ENCODE results near the gene SEC22B.
"Not testable (repeated sequence)": the region's sequence is repeated elsewhere in the genome, so short reads cannot be mapped to it uniquely, and the experiment has no call there.

SEC22B gene

DNA sequence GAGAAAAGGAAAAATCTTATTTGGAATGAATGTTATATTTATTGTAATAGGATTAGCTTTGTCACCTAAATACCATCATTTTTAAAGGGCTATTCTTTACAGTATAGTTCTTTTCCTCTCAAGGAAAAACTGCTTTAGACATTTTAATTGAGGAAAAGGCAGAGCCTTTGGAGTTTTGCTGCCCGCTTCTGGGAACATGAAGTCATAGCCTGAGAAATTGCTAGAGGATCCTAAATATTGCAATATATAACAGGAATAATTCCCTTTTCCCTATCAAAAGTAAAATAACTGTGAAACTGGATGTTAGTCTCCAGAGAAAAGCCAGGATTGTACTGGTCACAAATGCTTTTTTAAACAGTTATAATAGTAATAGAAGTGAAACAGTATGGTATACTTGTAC lies 30.5 kb downstream of the SEC22B start:
- DNase-seq (ENCODE audit: low spot score) = not testable (repeated sequence)

DNA sequence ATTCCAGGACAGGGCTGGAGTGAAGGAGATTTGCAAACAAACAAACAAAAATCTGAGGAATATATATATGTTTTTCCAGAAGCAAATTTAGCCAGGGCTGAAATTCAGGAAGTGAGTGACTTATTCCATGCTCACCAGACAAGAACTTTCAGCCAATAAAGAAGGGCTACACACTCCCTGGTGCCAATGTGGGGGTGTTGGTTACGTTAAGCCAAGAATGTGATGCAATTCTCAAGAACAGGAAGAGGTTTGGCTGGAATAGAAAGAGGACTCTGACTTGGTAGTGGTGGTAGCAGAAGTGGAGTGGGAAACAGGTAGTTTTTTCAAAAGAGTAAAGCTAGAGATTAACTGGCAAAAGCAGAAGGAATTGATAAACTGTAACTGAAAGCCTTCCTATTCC lies 31.7 kb downstream of the SEC22B start:
- not testable (repeated sequence) for DNase-seq (ENCODE audit: low spot score)

DNA sequence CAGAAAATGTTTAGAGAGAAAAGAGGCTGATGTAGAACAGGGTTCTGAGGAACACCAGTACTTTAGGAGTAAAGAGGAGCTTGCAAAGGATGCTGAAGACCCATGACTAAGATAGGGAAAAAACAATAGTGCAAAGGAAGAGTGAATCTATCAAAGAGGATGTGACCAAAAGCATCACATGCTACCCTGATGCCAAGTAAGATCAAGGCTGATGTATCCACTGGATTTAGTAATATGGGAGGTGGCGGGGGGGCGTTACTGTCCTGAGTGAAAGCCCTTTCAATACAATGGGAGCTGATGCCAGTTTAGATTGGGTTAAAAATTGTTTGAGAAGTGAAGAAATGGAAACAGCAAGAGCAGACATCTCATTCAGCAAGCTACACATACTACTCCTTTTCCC lies 32.2 kb downstream of the SEC22B start:
- DNase-seq (ENCODE audit: low spot score) = peak; percentile 44

DNA sequence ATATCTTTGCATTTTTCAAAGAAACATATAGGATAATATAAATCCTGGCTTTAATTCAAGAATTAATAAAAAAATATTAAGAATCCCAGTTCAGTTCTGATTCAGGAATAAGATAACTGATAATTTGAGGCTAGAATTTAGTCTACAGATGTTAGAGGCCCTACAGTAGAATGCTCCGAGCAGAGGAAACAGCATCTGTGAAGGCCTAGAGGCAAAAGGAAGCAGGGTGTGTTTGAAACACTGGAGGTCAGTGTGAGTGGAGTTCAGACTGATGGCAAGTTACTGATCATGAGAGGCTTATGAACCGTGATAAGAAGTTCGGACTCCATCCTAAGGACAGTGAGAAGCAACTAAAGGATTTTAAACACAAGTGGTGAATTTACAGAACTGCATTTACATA lies 33.0 kb downstream of the SEC22B start:
- not testable (repeated sequence) for DNase-seq (ENCODE audit: low spot score)

DNA sequence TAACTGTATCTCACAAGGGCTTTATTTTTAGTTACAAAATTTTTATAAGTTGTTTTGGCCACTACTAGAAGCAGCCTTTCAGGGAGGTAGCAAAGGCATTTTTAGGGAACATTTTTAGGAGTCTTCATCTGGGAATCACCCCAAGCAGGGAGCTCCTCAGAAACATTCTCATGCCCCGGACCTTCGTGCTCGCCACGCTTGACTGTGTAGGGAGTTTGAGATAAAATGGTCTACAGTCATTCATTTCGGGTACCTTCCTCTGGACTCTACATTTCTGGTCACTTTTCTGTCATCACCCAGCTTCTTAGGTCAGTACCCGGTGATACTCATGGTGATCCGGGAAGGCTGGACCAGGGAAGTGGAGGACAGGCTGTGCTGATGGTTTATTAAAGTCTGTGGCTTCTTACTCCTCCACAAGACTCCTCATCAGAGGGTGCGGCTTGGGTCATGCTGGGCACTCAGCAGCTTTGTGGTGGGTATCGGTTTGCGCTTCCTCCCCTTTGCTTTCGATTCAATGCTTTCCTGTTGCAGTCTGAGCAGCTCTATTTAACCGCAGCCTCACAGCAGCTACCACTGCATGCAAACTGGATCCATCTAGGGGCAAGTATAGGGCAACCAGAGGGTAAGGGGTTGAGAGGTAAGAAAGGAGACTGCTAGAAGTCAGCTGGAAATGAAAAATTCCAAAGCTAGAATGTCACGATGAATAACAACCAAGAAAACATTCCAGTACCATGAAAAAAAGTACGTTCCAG lies 33.6 kb downstream of the SEC22B start:
- DNase-seq (ENCODE audit: low spot score) = peak; percentile 86

DNA sequence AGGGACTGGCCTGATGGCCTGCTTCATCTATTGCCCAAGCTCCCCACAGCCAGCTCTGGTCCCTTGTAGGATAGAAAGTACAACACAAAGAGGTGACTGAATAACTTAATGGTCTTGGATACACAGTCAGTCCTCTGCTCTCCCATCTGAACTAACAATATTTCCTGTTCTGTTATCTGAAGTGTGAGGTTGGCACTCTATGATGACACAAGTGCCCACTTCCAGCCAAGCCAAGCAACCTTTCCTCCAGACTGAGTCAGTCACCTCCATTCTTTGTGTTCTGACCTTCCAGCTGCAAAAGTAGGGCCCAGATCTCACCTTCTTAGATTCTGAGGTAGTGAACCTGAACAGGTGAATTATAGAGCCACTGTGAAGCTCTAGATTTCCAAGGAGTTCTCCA lies 34.5 kb downstream of the SEC22B start:
- DNase-seq (ENCODE audit: low spot score) = not testable (repeated sequence)

DNA sequence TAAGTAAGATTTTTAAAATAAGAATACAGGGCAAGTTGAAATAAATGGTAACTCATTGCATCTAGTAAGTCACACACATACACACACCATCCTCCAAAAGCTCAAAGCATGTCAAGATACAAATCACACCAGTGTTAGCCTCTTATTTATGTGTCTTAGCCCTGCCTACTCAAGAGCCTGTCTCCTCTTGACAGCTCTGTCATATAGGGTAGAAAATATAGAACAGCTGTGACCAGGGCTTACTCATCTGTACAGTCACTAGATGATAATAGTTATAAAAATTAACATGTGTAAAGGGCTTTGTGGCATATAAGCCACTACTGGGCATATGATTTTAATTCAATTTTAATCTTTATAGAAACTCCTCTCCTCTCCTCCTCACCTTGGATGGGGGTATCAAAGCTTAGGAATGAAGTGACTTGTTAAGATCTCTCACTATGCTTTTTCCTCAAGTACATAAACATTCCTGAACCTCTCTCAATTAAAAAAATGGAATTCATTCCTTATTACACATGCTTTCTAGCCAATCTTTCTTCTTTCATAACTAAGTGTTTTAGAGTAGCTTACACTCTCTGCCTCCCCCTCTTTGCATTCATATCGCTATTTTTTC lies 35.6 kb downstream of the SEC22B start:
- DNase-seq (ENCODE audit: low spot score) = not testable (repeated sequence)

DNA sequence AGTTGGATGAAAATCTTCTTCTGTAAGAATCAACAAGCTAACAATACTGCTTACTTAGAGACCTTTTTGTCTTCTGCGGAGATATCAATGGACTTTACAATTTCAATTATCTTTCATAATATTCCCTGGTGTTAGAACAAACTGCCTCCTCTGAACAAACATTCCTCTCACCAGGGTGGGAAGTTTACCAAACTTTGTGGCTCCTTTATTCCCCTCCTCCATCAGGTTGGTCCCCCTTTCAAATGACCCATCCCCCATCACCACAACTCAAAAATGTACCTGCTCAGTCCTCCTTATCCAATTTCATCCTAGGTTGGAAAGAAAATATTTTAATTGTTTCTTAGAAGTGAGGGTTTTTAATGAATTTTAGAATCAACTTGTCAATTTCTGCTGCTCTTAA lies 40.2 kb downstream of the SEC22B start:
- not testable (repeated sequence) for DNase-seq (ENCODE audit: low spot score)

DNA sequence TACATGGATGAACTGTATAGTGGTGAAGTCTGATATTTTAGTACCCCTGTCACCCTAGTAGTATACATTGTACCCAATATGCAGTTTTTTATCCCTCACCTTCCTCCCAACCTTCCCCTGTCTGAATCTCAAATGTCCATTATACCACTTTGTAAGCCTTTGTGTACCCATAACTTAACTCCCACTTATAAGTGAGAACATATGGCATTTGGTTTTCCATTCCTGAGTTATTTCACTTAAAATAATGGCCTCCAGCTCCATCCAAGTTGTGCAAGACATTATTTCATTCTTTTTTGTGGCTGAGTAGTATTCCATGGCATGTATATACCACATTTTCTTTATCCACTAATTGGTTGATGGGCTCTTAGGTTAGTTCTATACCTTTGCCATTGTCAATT lies 42.4 kb downstream of the SEC22B start:
- DNase-seq (ENCODE audit: low spot score) = not testable (repeated sequence)

DNA sequence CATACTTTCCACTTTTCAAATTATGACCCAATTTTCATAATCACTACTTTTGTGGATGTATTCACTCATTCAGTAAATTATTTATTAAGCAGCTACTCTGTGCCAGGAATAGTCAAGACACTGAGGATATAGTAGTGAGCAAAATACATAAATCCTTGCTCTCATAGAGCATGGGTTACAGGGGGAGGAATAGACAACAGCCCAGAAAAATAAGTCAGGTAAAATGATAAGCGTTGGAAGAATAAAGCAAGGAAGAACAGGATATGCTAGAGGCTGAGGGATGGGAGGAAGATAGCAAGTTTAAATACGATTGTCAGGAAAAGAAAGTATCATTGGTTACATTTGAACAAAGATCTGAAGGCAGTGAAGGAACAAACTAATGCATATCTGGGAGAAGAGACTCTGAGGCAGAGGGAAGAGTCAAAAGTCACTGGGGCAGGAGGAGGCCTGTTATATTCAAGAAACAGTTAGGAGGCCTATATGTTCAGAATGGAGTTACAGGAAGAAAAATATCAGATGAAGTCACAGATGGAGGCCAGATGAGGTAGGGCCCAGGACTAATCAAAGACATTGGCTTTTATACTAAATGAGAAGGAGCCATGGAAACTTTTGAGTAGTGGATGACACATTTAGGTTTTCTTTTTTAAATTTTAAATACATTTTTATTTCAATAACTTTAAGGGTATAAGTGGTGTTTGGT lies 42.9 kb downstream of the SEC22B start:
- DNase-seq (ENCODE audit: low spot score) = no peak

DNA sequence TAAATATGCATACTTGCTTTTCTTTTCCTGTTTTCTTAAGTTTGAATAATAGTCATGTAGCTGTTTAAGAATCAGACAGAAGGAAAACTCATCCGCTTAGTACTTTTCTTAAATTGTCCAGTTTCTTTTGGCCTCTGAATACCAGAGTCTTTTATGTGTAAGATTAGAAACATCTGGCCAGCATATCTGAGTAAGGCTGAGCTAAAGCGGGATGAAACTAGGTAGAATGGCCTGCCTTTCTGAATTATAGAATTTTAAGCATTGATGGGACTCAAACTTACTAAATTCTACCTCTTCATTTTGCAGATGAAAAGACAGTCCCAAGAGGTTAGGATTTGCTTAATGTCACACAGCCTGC lies 43.9 kb downstream of the SEC22B start:
- DNase-seq (ENCODE audit: low spot score) = not testable (repeated sequence)

DNA sequence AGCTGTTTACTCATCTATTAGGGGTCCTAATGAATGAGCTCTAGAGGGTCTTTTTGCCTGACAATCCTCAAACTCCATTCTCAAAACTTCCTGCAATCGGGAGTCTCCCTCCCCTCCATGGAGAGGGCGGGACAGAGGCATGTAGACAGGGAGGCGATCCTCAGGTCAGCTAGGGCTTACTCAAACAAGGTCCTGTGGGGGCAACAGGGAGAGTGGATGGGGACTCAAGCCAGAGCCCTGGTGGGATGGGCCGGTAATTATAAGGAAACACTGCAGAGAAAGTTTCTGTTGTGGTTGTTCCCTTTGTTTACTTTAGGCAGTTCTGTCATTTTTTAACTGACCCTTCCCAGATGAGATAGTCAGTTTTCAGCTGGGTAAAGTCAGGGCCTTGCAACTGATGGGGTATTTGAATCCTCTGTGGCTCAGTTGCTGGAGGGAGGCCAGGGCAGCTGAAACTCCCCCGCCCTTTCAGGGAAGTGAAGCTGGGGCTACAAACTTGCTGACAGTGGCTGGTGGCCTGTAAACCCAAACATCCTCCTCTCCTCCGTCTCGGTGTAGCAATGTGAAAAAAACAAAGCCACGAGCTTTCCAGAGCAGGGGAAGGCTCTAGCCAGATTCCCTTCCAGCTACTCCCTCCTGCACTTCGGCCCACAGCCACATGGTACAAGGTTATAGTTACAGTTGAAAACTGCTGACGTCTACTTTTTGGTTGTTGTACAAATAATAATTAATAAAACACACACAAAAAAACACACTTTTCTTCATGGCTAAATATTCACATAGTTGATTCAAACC lies 44.5 kb downstream of the SEC22B start:
- DNase-seq (ENCODE audit: low spot score) = not testable (repeated sequence)

DNA sequence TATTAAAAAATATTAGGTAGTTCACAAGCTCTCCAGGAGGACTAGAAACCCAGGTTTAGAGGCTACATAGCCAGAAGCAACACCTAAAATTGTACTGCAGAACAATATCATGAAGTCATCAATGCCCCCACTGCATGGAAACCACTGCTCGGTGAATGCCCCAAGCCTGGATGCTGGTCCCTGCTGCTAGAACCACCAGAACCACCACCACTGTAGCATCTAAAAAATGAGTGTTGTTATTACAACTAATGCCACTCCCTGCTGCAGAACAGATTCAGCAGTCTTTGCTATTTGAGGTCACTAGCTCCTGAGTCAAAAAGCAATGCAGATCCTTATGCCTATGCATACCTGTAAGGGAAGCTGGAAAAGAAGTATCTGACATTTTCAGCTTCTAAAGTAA lies 48.4 kb downstream of the SEC22B start:
- DNase-seq (ENCODE audit: low spot score) = not testable (repeated sequence)

DNA sequence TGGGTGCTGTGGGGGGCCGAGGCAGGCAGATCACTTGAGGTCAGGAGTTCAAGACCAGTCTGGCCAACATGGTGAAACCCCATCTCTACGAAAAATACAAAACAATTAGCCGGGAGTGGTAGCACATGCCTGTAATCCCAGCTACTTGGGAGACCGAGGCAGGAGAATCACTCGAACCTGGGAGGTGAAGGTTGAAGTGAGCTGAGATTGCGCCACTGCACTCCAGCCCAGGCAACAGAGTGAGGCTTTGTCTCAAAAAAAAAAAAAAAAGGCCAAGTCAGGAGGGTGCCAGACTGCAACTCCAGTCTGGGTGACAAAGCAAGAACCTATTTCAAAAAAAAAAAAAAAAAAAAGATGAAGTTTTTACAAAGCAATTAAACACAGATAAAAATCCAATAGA lies 50.1 kb downstream of the SEC22B start:
- not testable (repeated sequence) for DNase-seq (ENCODE audit: low spot score)

DNA sequence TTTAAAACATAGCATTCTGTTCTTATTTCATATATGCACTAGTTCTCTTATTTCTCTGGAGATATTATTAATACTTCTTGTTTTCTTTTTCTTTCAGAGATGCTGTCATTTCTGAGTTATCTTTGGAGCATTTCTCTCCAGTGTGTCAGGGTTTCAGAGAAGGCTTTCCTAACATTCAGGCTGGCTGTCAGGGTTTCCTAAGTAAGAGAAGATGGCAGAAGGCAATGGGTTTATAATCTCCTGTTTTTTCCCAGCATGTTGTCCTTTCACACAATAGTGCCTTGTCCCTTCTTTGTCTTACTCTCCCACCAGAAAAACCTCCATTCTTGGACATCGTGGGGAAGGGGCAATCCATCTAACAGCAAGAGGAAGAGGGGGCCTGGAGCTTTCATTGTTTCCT lies 51.7 kb downstream of the SEC22B start:
- DNase-seq (ENCODE audit: low spot score) = not testable (repeated sequence)

DNA sequence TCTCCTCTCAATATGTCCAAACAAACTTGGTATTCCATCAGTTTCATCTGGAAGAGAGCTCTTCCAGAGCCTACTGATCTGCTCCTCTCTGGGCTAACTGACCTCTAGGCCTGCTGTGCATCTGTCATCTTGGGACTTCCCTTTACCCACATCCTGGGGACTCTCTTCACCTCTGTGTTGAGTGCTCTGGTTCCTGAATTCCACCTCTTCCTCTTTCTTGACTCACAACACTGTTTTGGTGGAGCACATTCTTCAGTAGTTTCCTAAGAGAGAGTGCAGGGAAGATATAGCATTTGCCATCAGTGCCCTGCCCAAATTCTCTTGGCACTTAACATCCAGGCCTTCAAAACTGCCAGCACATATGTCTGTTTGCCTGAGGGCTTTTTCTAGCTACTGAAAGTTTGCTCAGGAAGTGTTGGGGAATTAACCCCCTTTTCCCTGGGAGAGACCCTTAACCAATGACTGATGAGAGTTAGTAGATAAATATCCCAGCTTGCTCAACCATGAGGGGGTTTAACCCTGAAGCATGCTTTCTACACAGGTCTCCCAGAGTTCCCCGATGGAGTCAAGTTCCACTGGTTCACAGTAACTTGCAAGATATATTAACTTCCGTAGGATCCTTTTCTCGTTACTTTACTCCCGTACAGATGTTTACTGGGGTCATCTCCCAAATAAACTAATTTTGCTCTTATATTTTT lies 52.4 kb downstream of the SEC22B start:
- not testable (repeated sequence) for DNase-seq (ENCODE audit: low spot score)

DNA sequence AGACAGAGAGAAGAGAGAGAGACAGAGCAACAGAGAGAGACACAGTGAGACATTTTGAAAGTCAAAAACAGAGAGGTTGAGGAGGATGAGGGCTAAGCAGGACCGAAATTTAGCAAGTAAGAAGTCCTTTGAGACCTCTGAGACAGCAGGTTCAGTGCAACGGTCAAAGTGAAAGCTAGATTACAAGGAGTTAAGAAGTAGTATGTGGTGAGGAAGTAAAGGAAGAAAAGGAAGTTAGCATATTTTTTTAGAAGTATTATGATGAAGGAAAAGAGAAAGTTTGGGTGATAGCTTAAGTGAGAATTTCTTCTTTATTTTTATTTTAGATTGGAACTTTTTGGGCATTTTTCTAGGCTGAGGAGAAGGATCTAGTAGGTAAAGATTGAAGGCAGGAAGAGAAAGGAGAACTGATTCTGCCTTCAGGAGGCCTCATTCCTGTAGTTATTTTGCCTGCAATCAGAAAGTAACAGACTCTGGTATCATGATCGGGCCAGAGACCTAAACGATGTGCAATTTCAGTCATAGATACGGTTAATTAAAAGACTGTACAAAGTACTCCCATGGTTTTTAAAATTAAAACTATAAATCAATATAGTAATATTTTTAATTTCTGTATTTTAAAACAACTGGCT lies 53.9 kb downstream of the SEC22B start:
- not testable (repeated sequence) for DNase-seq (ENCODE audit: low spot score)

DNA sequence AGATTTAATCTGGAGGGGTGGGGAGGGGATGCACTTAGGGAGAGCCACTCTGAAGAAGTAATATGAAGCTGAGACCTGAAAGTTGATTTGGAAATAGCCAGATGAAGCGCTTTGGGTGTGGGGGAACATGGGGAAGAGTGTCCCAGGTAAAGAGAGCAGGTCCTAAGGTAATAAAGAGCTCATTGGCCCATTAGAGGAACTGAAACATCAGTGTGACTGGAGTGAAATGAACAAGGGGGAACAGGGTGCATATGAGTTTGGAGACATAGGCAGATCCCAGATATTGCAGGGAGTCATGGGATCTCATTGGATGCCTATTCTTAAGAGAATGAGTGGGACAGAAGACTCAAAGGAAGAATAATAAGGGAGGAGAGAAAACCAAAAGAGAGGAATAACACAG lies 54.5 kb downstream of the SEC22B start:
- not testable (repeated sequence) for DNase-seq (ENCODE audit: low spot score)

DNA sequence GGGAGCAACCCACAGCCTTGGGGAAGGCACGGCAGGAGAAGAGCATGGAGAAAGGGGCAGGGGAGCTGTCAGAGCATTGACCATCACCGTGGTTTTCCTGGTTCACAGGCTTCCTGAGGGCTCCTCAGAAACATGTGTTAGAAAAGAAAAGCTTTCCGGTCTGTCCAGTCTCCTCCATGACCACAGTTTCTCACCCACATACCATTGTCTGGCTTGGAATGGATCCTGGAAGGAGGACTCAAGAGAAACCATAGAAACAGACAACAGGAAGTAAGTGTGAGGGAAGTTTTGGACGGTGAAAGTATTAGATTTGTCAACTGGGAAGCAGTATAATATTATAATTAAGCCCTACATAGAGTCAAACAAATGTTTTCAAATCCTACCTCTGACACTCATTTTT lies 55.8 kb downstream of the SEC22B start:
- DNase-seq (ENCODE audit: low spot score) = not testable (repeated sequence)

DNA sequence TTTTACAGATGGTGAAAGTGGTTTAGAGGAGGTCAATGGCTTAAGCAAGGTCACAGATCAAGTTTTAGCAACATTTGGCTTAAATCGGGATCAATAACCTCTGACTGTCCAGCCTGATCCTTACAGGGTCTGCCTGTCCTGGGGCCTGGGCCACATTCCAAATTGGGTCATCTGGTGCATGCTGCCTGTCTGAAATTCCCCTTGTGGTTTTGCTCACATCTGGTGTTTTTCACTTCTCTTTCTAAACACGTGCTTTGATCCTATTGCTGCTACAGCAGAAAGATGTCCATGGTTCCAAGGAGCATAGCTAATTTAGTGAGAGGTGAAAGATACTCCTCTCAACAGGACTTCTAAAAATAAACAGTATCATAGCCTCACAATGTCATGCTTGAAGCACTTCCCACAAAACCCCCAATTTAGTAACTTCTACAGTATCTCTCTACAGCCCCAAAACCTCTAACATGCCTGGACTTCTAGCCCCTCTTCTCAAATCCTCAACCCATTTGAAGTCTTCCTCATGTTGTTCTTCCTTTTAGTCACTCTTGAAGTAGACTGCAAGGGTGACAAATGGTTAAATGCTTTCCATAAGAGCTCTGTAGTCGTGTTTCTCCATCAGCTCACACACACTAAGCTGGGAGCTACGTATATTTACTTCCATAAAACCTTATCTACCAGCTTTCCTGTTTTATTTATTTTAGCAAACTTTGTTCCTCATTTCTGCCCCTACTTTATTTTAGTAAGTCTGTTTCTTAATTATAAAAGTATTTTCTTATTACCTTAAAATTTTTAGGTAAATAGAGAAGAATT lies 58.7 kb downstream of the SEC22B start:
- not testable (repeated sequence) for DNase-seq (ENCODE audit: low spot score)
